SKM-1 treated with dmso at 0.1 percent for 144 hours (cell line): ENCODE data around the gene COMP.
"Not testable (repeated sequence)": the region's sequence is repeated elsewhere in the genome, so short reads cannot be mapped to it uniquely, and the experiment has no call there.

Source experiments
- DNase-seq: peaks from one replicate; lab custom pipeline; 2025; ENCODE audit not compliant: unreplicated experiment; lab: John Stamatoyannopoulos, UW

Gene COMP

DNA sequence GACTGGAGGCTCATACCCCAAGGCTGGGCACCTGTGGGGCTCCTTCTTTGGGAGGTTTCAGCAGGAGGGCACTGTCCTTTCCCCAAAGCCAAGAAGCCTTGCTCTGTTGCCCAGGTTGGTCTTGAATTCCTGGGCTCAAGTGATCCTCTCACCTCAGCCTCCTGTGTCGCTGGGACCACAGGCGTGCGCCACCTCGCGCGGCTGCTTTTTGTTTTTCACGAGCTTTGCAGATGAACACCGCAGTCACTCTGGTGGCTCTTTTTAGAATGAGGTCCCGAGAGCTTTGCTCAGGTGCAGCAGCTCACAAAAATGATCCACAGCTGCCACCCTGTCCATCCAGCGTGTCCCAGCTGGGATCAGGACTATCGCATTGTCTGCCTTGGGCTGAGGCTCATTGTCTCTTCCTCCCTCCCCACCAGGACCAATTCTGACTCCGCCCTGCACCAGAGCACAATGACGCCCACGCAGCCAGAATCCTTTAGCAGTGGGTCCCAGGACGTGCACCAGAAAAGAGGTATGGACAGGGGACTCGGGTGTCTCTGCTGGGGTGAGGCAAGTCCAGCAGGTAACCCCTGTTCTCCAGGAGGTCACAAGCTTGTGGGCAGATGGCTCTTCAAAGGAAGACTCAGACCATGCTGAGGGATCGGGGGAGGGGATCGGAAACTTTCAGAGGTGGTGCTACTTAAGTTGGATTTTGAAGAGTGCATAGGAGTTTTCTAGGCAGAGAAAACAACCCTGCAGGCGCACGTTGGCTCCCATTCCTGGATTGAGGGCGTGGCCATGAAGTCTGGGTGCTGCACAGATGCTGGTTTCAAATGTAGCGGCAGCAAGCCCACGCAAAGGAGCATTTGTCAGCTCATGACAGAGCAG is 41.5 kb downstream of the COMP start:
- no peak for DNase-seq

DNA sequence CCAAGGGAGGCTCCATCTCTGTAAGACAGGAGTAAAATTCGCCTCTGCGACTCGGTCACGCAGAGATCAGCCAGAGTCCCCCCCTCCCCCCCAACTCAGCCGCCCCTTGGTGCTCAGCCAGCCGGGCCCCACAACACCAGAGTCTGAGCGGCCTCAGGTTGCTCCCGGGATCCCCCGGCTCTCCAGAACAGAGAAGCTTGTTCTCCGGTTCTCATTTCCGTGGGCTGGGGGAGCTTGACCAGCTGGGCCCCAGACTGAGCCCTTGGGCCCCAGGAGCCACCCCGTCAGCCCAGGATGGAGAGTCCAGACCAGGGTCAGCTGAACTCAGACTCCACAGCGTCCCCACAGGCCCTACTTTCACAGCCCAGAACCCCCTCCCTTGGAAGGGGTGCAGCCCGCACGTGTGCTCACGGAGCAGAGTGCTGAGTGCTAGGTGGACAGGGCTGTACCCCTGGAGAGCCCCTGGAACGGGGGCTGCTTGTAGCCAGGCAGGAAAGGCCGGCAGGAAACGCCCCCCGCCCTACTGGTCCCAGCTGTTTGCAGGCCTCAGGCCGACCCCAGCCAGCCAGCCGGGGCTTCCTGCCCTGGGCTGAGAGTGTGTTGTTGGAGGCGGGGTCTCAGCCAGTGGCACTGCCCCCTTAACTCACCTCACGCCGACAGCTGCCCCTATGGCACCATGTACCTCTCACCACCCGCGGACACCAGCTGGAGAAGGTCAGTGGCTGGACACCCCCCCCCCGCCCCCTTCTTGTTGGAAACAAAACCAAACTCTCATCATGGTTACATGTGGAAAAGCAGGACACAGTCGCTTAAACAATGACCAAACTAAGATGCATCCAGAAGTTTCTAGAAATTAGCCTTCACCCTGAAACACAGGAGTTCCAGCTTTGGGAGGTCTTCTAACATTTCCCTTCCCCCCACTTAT is 44.4 kb downstream of the COMP start:
- no peak for DNase-seq

DNA sequence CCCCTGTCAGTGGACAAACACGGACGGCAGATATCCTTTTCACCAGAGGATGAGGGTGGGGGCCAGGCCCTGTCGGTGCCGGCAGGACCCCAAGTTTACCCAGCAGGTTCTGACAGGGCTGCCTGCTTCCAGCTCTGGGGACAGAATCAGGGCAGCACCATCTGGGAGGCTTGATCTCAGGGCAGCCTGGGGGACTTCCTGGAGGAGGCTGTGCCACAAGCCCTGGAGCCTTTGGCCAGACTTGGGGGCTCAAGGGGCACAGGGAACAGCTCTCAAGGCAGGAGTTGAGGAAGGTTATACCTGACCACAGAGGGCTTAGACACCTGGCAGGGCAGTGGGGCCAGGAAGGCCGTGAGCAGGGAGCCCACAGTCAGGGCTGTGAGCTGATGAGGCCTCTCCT is 45.2 kb downstream of the COMP start:
- DNase-seq: no peak

DNA sequence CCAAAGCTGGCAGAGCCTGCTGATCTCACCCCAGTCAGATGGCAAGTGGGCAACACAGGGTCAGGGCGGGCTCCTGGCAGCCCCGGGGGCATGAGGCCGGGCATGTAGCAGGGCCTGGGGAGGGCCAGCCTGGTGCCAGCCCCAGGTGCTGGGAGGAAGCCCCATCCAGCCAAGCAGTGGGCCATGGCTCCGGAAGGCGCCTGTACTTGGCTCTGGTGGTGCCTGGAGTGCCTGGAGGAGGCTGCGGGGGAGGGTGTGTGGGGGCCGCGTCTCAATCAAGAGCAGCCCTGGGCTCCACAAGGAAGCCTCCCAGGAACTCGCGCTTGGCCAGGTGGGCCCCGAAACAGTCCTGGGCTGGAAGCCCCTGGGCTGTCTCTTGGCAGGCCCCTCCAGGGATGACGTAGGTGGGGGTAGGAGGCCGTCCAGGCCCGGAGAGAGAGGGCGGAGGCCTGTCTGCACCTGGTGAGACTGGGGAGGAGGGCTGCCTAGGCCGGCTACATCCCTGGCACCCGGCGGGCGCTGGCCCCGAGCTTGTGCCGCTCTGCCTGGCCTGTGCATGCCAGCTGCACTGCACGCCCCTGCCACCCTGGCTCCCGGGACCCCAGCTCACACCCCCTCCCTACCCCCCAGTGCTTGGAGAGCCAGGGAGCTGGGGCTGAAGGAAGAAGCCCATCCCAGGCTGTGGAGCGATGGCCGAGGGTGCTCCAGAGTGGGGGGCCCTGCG is 45.9 kb downstream of the COMP start:
- no peak for DNase-seq

DNA sequence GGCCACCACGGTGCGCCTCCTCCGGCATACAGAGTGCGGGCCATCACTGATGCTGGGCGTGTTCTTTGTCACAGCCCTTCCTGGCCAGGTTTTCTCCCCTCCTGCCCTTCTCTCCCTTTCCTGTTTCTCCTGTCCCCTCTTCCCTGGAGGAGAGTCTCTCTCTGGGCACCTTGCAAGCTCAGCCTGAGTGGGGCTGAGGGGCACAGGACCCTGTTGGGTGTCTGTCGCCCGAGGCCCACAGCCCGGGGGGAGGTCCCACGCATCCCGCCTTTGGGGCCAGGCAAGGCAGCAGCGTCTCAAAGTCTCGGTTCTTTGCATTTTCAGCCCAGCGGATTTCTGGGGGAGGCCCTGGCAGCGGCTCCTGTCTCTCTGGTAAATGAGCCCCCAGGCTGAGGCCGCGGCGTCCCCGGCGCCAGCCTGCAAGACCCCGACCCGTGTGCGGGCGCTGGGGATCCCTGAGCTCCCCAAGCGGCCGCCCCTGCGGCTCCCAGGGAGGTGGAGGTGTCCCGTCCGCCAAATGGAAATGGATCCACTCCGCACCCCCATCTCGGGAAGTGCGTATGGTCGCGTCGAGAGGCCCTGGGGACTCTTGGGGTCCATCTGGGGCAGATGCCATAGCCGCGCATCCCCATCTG is 47.2 kb downstream of the COMP start:
- no peak for DNase-seq

DNA sequence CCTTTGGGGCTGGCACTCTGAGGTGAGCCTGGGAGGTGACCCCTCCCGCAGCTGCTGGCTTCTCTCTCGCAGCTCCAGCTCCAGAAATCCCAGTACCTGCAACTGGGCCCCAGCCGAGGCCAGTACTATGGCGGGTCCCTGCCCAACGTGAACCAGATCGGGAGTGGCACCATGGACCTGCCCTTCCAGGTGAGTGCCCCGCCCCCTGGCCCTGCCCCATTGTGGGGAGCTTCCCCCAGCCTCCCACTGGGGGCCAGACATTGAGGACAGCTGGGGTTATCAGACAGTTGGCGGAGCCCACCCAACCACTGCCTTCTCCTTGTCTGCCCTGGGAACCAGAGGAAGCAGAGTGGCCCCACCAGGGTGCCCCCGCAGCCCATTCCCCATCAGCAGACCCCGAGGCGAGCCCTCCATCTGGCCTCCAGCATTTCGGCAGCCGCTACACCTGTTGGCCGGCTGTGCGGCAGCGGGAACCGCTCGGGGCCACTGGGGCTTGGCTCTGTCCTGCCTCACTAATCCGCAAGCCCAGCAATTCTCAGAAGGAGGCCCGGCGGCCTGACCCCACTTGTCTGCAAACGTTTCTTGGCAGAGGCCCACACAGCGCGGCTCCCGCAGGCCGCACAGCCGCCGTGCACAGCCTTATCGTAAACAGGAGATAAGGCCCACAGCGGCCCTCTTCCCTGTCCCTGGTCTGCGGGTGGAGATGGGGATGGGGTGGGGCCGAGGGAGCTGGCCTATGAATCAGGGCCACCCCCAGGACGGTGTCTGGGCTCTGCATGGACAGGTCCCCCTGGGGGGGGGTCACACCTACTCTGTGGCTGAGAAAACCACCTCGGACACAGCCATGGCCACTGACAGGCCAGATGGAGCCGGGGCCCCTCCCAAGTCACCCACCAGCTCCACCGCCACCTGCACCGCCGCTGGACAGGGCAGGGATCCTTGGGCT is 48.0 kb downstream of the COMP start:
- no peak for DNase-seq

DNA sequence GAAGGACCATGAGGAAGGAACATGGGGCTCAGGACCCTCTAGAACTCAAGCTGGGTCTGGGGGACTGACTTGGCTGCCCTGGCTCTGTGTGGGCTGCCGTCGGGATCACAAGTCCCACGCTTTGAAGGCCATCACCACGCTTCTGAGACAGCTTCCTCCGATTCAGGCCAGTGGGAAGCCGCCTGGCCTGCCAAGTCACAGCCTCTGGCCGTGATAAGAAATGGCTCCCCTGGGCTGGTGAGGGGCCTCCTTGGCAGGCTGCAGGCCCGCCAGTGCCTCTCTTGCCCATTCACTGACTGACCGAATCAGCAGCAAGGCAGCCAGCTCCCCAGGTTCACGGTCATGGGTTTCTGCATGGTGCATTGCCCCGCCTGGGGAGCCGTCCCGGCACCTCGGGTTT is 48.8 kb downstream of the COMP start:
- no peak for DNase-seq

DNA sequence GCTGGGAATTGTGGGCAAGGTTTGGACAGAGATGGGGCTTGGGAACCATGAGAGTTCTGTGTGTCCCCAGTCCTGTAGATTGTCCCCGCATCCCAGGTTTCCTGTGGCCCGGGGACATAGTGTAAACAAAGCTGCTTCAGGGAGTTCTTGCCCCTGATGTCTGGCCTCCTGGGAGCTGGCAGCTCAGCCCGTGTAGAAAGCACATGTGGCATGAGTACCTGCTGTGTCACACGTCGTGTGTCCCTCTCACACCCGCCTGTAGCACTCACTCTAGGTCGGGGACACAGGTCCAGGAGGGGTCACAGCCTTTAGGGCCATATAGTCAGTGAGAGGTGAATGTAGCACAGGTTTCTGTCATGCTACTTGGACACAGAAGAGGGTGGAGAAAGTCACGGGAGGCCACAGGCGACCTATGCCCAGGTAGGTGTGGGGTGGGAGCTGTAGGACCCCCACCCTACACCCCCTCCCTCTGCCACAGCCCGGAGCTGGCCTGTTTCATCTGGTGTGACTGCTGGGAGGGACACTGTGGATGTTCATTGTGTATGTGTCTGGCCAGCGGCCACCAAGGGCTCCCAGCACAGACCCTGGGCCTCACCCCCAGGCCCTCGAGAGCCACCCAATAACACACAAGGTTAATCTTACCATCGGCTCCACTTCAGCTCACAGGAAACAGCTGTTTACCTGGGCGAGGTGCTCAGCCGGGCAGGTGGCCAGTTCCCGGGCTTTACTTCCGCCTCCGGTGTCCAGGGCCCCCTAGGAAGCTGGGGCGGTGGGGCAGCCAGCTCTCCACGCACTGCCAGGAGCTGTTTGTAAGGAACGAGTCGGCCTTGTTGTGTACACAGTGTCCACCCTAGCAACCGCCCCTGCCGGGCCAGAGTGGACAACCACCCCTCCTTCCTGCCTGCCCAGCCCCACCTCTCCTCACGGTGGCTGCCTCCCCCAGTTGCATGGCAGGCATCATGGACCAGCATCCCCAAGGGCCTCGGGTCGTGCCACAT is 49.7 kb downstream of the COMP start:
- no peak for DNase-seq

DNA sequence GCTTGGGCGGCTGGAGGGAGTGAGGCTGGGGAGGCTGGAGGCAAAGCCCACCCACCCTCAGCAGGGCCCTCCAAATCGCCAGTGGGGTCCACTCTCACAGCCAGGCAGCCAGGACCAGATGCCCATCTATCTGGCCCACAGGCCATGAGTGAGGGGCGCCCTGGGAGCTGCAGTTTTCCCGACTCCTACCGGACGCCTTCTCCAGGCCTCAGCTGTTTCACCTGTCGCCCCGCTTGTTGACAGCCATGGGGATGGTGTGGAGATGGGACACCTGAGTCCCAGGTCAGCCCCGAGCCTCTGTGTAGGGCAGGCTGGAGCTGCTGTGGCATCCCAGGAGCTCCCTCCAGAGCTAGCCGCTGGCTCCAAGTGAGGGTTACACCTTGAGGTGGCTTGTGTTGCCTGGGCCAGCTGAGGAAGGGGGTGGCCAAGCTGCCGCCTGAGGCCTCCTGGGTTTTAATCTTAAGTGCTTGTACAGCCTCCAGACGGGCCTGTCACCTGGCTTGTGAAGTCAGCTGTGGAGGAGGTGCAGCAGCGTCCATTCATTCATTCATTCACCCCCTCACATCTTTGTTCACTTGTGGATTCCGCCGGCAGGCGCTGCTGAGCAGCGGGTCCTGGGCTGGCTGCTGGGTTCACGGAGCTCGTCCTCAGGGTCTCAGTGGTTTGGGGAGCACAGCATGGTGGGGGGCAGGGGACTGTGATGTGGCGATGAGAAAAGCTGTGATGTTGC is 52.0 kb downstream of the COMP start:
- DNase-seq: no peak

DNA sequence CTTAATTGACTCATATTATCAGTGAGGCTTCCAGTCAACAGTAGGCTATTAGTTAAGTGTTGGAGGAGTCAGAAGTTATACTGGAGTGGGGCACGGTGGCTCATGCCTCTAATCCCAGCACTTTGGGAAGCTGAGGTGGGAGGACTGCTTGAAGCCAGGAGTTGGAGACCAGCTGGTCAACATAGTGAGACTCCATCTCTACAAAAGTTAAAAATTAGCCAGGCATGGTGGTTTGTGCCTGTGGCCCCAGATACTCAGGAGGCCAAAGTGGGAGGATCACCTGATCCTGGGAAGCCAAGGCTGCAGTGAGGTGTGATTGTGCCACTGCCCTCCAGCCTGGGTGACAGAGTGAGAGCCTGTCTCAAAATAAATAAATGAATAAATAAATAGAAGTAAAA is 53.2 kb downstream of the COMP start:
- DNase-seq: no peak

DNA sequence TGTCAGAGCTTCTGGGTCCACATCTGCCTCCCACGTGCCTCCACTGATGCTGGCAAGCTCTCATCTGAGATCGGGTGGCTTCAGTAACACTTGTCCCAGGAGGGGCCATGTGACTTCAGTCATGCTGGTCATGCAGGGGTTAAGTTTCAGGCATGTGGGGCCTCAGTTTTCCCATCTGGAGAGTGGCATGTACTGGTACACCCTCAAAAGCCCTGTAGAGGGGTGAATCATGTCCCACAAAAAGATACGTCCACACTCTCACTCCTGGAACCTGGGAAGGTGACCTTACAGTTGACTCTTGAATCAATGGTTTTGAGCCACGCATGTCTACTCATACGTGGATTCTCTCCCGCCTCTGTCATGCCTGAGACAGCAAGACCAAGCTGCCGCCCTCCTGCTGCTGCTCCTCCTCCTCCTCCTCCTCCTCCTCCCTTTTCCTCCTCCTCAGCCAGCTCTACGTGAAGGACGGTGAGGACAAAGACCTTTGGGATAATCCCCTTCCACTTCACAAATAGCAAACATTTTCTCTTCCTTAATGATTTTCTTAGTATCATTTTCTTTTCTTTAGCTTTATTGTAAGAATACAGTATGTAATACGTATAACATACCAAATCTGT is 53.7 kb downstream of the COMP start:
- no peak for DNase-seq

DNA sequence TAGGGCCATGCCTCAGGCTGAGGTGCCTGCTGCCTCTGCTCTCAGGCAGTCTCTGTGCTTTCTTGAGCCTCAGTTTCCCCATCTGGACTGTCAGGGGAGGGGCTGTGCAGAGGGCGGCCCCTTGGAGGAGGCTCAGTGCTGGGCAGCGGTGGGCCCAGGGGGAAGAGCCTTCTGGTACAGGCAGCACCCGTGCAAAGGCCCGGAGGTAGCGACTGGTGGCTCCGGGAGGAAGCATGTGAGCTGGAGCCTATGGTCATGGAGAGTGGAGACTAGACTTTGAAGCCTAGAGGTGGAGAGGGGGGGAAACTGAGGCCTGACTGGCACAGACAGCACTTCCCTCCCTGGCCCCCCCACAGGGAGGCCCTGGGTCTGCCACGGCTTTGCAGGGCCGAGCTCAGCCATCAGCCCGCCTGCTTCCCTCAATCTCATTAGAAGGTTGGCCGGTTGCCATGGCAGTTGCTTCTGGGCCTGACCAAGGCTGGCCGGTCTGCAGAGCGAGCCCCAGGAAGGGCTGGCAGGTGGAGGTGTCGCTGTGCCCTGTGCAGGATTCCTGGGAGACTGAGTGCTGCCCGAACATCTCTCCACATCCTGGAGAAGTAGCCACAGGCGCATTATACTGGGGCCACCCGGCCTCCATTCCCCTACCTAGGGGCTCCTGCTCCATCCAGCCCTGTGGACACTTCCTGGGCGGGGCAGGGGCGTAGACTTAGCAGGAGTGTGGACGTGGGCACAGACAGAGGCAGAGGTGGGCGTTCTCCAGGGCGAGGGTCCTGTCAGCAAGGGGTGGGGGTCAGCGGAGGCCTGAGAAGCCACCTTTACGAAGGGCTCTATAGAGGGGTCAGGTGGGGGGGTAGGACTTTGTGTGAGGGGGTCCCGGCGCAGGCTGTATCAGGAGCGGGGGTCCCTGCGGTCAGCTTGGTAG is 54.4 kb downstream of the COMP start:
- DNase-seq: no peak

DNA sequence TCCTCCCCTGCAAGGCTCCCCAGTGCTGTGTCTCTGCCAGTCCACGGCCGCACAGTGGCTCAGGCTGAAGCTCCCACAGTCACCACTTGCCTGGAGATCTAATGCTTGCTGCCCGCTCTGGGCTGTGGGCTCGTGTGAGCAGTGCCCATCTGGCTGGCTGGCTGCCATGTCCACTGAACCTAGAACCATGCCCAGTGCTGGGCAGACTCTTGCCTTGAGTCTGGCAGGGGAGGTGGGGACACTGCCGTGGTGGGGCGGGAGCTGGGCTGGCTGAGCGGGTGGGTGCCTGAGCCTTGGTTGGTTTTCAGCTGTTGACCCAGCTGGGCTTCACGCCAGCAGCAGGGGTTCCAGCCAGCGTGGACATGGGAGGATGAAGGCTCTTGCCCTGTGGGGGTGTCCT is 55.4 kb downstream of the COMP start:
- DNase-seq: no peak

DNA sequence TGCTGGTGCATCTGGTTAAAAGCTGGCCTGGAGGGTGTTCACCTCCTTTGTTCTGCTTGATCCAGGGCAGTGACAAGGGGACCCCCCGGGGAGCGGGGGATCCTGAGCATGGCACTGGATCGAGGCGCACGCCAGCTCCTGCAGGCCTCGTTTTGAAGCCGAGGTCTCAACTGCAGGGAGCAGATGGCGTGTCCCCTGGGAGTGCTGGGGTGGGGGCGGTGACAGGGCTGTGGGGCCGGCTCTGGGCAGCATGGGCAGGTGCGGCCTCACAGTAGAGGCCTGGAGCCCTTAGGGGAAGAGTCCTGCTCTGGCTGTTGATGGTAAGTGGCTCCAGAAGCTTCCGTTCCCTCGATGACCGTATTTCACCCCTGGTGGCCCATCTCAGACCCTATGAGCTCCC is 55.8 kb downstream of the COMP start:
- no peak for DNase-seq

DNA sequence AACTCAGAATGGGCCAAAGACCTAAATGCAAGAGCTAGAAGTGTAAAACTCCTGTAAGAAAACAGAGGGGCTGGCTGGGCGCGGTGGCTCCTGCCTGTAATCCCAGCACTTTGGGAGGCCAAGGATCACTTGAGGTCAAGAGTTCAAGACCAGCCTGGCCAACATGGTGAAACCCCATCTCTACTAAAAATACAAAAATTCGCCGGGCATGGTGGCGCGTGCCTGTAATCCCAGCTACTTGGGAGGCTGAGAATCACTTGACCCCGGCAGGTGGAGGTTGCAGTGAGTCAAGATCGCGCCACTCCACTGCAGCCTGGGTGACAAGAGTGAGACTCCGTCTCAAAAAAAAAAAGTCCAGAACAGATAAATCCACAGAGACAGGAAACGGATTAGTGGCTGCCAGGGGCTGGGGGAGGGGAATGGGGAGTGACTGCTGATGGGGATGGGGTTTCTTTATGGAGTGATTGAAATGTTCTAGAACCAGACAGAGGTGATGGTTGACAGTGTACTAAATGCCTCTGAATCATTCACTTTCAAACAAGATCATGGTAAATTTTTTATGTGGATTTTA is 57.3 kb downstream of the COMP start:
- DNase-seq: not testable (repeated sequence)

DNA sequence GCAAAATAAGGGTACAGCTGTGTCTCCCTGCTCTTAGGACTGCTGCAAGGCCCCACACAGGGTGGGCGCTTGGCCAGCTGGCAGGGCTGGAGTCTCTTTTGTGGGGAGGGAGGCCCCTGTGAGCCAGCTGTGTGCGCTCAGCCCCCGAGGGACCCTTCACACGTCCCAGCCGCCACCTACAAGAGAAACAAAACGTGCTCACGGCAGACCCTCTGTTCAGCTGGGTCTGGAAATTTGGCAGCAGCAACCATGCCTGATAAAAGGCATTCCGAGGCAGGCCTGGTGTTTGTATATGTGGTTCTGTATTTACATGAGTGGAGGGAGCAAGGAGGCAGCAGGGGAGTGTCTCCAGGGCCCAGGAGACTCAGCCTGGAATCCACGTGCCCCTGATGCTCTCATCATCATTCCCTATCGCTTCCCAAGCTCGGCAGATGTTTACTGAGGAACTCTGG is 57.9 kb downstream of the COMP start:
- DNase-seq: no peak
